ENCODE results near the gene PSPC1. TPM values are rescaled to one million over a fixed set of nuclear protein-coding genes. Genes with fewer than 3 reads are reported as not detected.

Gene PSPC1
- total RNA-seq, 4 donors from 2014 or later: 42.0 to 82.5 (median 58.8) TPM

DNA sequence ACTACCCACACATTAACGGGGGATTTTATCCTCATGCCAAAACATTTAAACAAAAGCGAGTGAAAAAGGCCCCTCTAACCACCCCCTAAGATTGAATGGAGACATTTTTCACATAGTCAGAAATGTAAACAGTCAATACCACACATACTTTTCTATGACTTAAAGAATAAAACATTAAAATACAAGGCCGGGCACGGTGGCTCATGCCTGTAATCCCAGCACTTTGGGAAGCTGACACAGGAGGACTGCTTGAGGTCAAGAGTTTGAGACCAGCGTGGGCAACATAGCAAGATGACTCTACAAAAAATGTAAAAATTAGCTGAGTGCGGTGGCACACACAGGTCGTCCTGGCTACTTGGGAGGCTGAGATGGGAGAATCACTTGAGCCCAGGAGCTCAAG is 102.0 kb downstream of the PSPC1 start:
- peaks cover 0 to 7% (median 0%) of the 10 kb centered on the region in 3 donors for H3K4me1 ChIP-seq
- no peak for ATAC-seq
- no peak overlapping the region for H3K27ac ChIP-seq
- WGBS, 2 donors (ENCODE audit: low coverage in 1 of 2): 73 to 78% methylated on average over 5 to 7 of the region's 7 CpGs
- no peak overlapping the region for H3K4me3 ChIP-seq
- no peak for TF ChIP-seq EP300 (IDR thresholded peaks at IDR 0.05)
- no peak for TF ChIP-seq POLR2A (IDR thresholded peaks at IDR 0.05)
- TF ChIP-seq, protein P1, sequence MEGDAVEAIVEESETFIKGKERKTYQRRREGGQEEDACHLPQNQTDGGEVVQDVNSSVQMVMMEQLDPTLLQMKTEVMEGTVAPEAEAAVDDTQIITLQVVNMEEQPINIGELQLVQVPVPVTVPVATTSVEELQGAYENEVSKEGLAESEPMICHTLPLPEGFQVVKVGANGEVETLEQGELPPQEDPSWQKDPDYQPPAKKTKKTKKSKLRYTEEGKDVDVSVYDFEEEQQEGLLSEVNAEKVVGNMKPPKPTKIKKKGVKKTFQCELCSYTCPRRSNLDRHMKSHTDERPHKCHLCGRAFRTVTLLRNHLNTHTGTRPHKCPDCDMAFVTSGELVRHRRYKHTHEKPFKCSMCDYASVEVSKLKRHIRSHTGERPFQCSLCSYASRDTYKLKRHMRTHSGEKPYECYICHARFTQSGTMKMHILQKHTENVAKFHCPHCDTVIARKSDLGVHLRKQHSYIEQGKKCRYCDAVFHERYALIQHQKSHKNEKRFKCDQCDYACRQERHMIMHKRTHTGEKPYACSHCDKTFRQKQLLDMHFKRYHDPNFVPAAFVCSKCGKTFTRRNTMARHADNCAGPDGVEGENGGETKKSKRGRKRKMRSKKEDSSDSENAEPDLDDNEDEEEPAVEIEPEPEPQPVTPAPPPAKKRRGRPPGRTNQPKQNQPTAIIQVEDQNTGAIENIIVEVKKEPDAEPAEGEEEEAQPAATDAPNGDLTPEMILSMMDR (IDR thresholded peaks at IDR 0.05): no peak
- no peak for TF ChIP-seq POLR2AphosphoS5 (IDR thresholded peaks at IDR 0.05)
- H3K27me3 ChIP-seq: no peaks in the 10 kb centered on the region
- peaks cover 0 to 24% of the 10 kb centered on the region in 2 donors for H3K36me3 ChIP-seq
- H3K9me3 ChIP-seq: no peaks in the 10 kb centered on the region

DNA sequence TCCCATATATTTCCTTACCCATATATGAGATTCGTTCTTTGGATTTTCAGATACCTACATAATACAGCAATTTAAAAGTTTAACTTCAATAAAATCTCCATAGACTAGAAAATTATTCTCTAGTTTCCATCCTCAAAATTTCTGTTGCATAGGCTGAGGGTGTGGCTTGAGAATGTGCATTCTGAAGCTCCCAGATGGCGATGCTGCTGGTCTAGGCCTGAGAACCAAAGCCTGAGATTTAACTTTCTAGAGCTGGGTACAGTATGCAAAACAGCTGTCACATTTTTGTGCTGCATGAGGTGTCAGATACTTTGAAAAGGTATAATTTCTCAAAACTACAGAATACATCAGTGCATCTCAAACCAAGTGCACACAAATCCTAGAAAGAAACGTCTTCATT is 106.6 kb downstream of the PSPC1 start:
- H3K36me3 ChIP-seq: peaks cover 0 to 69% of the 10 kb centered on the region in 2 donors

DNA sequence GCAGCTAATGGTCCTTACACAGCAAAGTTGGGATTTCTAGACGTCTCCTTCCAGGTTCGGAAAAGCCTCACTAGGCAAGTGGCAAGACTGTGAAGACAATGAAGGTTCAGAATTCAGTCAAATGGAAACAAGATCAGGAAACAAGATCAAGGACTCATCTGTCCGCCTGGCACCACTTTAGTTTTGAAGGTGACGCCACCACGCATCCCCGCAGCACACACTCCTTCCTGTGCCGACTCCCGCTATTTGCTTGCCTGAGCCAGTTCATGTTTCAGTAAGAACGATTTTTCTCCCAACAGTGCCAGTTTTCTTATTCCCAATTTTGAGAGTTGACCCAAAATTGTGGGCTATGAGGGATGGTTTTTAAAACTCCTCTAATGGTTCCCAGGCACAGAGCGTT is 107.8 kb downstream of the PSPC1 start:
- Histone ChIP-seq H3K4me3 (no peak overlapping the region), H3K27ac (no peak overlapping the region), H3K9me3 (no peaks in the 10 kb centered on the region), H3K36me3 (peaks cover 0 to 82% of the 10 kb centered on the region in 2 donors), H3K27me3 (no peaks in the 10 kb centered on the region), H3K4me1 (no peaks in the 10 kb centered on the region)
- TF ChIP-seq EP300 (IDR thresholded peaks at IDR 0.05) (no peak), POLR2AphosphoS5 (IDR thresholded peaks at IDR 0.05) (no peak), POLR2A (IDR thresholded peaks at IDR 0.05) (no peak)
- TF ChIP-seq, protein P1 (IDR thresholded peaks at IDR 0.05): no peak
- ATAC-seq: no peak
- 89% methylated on average over 9 to 10 of the region's 10 CpGs for WGBS, 2 donors (ENCODE audit: low coverage in 1 of 2)

More for the DNA sequence above, 106.6 kb downstream of the PSPC1 start:
- no peaks in the 10 kb centered on the region for H3K9me3 ChIP-seq
- no peak for ATAC-seq
- no peak overlapping the region for H3K4me3 ChIP-seq
- WGBS, 2 donors (ENCODE audit: low coverage in 1 of 2): 87 to 92% methylated on average over 3 of the region's 3 CpGs
- no peak overlapping the region for H3K27ac ChIP-seq
- no peaks in the 10 kb centered on the region for H3K4me1 ChIP-seq
- H3K27me3 ChIP-seq: no peaks in the 10 kb centered on the region
- TF ChIP-seq, protein P1 (IDR thresholded peaks at IDR 0.05): no peak
- TF ChIP-seq EP300 (IDR thresholded peaks at IDR 0.05): no peak
- no peak for TF ChIP-seq POLR2AphosphoS5 (IDR thresholded peaks at IDR 0.05)
- TF ChIP-seq POLR2A (IDR thresholded peaks at IDR 0.05): no peak

DNA sequence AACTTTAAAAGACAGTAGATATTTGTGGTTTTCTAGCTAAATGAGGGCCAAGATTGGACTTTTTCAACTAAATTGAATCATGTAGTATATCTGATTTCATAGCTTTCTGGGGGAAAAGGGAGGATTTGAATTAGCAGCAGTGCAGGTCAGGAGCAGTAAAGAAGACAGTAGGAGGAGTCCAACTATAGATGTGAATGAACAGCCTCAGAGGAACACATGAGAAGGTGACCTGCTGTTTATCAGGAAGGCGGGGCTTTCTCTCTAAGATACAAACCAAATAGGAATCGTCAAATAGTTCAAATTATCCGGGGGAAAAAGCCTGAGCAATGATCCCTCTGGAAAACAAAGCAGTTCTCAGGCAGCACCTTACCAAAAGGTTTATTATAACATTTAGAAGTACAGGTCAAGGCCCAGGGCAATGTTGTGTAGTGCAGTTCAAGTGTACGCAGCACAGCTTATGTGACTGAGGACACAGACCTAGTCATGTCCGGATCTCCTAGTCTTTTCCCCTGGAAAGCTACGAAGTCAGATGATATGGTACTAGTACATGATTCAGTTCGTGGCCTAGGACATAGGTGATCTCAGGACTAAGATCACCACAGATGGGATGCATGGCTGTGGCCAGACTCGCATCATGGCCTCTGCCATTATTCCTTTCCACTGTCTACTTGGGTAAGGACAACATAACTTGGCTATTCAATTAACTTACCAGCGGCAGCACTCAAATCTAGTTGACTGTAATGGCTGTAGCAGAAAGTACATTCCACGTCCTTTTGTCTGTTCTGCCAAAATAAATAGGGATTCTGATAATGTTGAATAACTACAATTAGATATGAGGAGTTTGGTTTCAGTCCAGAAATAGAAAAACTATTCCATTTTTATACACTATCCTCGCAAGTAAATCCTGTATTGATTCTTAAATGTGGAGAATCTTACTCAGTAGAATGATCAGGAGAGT is 109.0 kb downstream of the PSPC1 start:
- WGBS, 2 donors (ENCODE audit: low coverage in 1 of 2): 80 to 83% methylated on average over 6 to 10 of the region's 11 CpGs
- Histone ChIP-seq H3K4me3 (no peak overlapping the region), H3K27me3 (no peaks in the 10 kb centered on the region), H3K27ac (no peak overlapping the region), H3K9me3 (no peaks in the 10 kb centered on the region), H3K36me3 (peaks cover 0 to 91% of the 10 kb centered on the region in 2 donors), H3K4me1 (no peaks in the 10 kb centered on the region)
- ATAC-seq: no peak
- TF ChIP-seq EP300 (IDR thresholded peaks at IDR 0.05): no peak
- TF ChIP-seq, protein P1 (IDR thresholded peaks at IDR 0.05): no peak
- no peak for TF ChIP-seq POLR2A (IDR thresholded peaks at IDR 0.05)
- TF ChIP-seq POLR2AphosphoS5 (IDR thresholded peaks at IDR 0.05): no peak

DNA sequence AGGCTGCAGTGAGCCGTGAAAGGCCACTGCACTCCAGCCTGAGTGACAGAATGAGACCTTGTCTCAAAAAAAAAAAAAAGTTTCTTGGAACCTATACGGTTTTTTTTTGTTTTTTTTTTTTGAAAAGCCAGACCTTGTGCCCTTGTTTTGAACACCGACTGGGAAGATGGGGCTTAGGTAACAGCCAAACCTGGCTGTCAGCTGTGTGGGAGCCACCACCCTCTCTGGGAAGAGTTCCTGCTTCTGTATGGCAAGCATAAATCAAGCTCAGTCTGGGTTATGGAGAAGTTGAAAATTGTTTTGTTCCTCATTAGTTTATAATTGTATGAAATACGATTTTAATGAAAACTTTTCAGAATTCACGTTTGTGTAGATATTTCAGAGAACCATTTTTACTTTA is 109.8 kb downstream of the PSPC1 start:
- Histone ChIP-seq H3K4me3 (no peak overlapping the region), H3K9me3 (no peaks in the 10 kb centered on the region), H3K36me3 (peaks cover 0 to 96% of the 10 kb centered on the region in 2 donors), H3K27me3 (no peaks in the 10 kb centered on the region), H3K27ac (no peak overlapping the region), H3K4me1 (no peaks in the 10 kb centered on the region)
- 57 to 61% methylated on average over 3 to 5 of the region's 5 CpGs for WGBS, 2 donors (ENCODE audit: low coverage in 1 of 2)
- ATAC-seq: no peak
- TF ChIP-seq POLR2AphosphoS5 (IDR thresholded peaks at IDR 0.05) (no peak), EP300 (IDR thresholded peaks at IDR 0.05) (no peak), POLR2A (IDR thresholded peaks at IDR 0.05) (no peak)
- TF ChIP-seq, protein P1 (IDR thresholded peaks at IDR 0.05): no peak

Measured in gastroesophageal sphincter (tissue), 4 donors.